Midbrain (tissue), 1 donor: ENCODE results near the gene TTC6.

Experiments
- DNase-seq: peaks from one replicate; lab custom pipeline; 2025; lab: John Stamatoyannopoulos, UW

TTC6 gene

DNA sequence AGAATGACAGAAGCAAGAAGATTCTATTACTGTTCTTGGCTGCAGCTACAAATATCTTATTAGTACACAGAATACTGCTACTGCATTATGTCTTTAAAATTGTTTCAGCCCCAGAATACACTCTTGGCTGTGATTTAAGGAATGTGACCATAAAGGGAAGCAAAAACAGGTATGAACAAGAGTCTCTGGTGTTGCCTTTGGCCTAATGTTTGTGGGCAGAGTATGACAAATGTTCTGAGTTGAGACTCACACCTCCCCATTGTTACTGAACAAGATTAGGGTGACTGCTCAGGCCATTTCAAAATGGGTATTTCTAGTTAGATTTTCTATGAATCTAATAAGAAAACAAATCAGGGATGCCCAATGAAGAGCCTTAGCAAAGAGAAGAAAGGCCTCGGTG, 28.5 kb downstream of the TTC6 start:
- DNase-seq = no peak

DNA sequence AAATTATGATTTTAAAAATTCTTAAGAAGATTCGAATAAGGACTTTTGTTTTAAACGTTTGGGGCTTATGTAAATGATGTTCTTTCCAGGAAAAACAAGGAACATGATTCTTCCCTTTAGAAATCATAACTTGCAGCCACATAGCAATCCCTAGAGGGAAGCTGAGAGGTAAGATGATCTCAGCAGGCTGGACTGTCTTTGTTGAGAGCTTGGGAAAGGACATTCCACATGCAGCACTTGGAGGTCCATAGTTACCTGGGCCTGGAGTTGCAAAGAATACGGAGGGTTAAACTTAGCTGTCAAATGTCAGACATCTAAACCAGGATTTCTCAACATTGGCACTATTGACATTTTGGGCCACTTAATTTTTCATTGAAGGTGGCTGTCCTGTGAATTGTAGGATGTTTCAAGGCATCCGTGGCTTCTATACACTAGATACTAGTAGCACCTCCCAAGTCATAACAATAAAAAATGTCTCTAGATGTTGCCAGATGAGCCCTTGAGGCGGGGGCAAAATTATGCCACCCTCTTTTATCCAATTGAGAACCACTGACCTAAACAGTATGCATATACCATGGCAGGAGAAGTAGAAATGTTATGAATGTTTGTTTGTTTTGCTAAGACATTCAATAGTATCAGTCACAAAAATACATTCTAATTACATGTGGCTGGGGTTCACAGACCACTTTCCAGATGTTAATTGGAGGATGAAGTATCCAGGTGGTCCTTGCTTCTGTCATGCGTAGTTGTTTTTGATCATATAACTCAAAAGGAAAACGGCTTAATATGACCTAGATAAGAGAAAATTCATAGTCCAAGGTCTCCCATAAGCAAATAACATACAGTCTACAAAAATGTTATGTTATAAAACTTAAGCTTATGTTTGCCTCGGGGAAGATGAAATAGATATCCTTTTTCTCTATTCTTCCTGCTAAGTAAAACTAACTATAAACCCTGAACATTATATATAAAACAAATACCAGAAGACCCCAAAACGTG, 30.5 kb downstream of the TTC6 start:
- no peak for DNase-seq

DNA sequence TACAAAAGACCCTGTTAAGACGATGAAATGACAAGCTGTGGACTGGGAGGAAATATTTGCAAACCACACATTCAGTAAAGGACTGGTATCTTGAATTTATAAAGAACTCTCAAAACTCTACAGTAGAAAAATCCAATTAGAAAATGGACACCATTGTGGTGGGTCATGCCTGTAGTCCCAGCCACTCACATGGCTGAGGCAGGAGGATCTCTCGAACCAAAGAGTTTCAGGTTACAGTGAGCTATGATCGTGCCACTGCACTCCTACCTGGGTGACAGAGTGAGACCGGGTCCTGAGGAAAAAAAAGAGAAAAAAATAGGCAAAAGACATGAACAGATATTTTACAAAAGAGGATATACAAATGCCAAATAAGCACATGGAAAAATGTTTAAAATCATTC, 41.9 kb downstream of the TTC6 start:
- DNase-seq = no peak

DNA sequence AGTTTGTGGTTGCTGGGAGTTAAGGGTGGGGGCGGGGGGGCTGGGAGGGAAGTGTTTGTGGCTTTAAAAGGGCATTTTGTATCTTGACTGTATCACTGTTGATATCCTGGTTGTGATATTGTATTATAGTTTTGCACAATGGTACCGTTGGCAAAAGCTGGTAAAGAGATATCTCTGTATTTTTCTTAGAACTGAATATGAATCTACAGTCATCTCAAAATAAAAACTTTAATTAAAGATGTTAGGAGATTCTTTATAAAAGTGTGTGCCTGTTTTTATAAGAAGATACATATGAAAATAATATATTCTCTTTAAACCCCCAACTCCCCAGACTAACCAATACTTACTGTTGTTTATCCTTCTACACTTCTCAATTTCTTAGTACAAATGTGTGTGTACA, 43.2 kb downstream of the TTC6 start:
- DNase-seq = no peak

DNA sequence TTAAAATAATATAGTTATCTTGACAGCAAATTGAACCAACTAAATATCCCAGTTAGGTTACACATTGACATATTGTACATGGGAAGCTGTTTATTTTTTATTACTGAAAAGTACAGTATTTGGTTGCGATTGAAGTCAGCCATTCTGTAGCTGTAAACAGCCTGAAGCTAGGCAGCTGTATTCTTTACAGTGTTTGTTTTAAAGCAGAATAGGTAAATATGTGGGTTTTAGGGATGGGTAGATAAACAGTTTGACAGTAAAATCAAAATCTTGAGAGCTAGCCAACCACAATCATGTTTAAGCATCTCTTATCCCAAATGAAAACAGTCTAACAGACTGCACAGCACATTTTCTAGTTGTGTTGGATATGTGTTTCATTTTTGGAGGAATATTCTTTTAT, 45.7 kb downstream of the TTC6 start:
- no peak for DNase-seq

DNA sequence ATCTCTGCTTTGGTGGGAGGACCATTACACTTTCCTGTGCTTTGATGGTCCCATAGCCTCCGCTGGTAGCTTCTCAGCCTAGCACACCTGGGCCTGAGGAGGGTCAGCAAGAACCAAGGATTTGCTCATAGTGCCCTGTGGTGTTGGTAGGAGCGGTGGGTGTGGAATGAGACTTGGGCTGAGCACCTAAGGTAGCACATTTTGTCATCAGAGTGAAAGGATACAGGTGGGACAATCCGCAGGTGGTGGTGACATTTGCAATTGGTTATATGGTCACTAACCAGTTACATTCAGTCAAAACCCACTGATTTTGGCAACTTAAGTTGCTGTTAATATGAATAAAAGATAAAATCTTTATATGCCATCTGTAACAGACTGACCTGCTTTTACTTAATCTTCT, 46.7 kb downstream of the TTC6 start:
- no peak for DNase-seq

DNA sequence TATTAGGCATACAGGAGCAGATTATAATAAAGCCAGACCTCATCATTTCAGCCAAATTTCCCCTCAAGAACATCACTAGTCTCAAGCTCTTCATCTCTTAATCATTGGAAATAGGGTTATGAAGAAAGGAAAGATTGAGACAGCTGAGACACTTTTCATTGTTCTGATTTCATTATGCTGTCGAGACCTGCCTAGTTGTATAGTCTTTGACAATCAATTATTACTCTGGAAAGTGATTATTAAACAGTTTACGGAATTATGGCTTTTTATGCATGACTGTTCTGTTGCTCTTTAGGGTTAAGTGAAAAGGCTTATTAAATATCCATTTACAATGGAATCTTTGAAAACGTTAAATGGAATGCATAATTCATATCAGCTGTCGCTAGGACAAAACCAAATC, 48.3 kb downstream of the TTC6 start:
- no peak for DNase-seq
